Lower leg skin (tissue), 3 donors: ENCODE measurements around the gene PIGS.

Experiments used
- CTCF ChIP-seq, 3 donors: fragments of 450-650 bp; IDR thresholded peaks; one replicate each; pipeline ENCODE4 v1.5.1; 2016; ENCODE audit warnings: antibody characterized with exemption in 3 of 3, mild to moderate bottlenecking in 3 of 3, moderate library complexity in 2 of 3
- POLR2A ChIP-seq, 2 donors: fragments of 450-650 bp; IDR thresholded peaks; one replicate each; pipeline ENCODE4 v1.6.1; 2016 to 2017; ENCODE audit warnings: antibody characterized with exemption in 2 of 2, mild to moderate bottlenecking in 1 of 2, moderate library complexity in 1 of 2

GRCh38 chr17:28507567-28508203 lies 63.6 kb downstream of the PIGS start:
- TF ChIP-seq CTCF (IDR thresholded peaks at IDR 0.05) (no peak), POLR2A (IDR thresholded peaks at IDR 0.05) (no peak)
